HG03460 (cell line): Measurements from ENCODE around the gene FIS1.
"Not testable (repeated sequence)": the region's sequence is repeated elsewhere in the genome, so short reads cannot be mapped to it uniquely, and the experiment has no call there.

ENCODE experiments used
- ATAC-seq: cut with Tn5 transposase; IDR thresholded peaks from one replicate; pipeline ENCODE4 v1.9.1; 2021; ENCODE audit not compliant: unreplicated experiment

The FIS1 gene

GRCh38 chr7:101258243-101258731 lies 13.4 kb upstream of the FIS1 start:
- no peak for ATAC-seq

GRCh38 chr7:101255796-101256195 lies 10.9 kb upstream of the FIS1 start:
- no peak for ATAC-seq

DNA sequence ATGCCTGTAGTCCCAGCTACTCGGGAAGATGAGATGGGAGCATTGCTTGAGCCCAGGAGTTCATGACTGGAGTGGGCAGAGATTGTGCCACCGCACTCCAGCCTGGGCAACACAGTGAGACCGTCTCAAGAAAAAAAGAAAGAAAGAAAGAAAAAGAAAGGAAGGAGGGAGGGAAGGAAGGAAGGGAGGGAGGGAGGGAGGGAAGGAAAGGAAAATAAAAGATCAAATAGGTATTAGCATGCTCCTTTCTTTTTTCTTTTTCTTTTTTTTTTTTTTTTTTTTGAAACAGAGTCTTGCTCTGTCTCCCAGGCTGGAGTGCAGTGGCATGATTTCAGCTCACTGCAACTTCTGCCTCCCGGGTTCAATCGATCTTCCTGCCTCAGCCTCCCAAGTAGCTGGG lies 8.3 kb upstream of the FIS1 start:
- ATAC-seq = not testable (repeated sequence)

DNA sequence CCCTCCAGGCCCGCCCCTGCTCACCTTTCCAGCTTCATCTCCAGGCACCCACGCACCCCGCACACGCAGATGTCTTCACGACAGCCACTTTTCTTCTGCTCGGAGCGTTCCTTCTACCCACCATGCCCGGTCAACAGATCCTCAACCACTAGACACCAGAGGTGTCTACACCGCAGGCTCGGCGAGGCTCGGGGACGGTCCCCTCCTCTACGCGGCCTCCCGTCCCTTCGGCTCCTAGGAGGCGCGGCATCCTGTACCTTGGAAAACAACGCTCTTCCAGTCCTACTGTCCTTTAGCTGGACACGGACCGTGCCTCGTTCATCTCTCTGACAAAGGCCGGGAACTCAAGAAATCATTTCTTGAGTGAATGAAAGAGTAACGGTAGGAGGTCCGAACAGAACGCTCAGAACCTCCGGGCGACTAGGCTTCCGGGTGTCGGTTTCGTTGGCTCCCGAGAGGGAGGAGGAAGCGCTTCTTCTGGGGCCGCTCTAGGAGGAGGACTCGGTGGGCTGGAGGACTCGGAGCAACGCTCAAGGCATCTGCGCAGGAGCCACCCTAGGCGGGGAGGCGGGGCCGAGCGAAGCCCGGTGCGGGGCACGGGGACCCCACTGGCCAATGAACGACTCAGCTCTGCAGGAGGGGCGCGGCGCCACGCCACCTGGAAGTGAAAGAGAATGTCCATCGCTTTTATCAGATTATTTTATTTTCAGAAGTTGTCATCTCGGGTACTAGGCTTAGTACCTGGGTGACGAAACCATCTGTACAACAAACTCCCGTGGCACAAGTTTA lies 7.2 kb upstream of the FIS1 start:
- ATAC-seq = peak; percentile 100

GRCh38 chr7:101250324-101250723 lies 5.4 kb upstream of the FIS1 start:
- ATAC-seq = no peak

GRCh38 chr7:101248276-101248675 lies 3.4 kb upstream of the FIS1 start:
- no peak for ATAC-seq

DNA sequence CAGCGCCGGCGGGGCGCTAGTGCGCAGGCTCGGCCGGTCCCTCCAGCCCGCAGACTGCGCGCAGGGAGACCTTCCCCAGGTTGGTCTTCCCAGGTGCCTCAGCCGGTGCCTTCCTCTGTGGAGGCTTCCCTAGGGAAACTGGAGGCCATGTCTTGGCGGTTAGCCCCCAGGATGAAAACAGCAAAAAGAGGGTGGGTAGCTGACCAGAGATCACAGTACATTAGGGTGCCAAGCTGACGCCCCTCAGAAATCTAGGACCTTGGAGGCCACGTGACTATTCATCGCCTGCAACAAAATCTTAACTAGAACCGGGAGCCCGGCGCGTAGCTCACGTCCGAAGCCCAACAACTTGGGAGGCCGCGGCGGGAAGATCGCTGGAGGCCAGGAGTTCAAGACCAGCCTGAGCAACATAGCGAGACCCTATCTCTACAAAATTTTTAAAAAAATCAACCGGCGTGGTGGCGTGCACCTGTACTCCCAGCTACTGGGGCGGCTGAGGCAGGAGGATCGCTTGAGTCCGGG lies 327 bp upstream of the FIS1 start:
- no peak for ATAC-seq

- ATAC-seq = no peak
These were observed 1.1 kb downstream of the FIS1 start for GRCh38 chr7:101243646-101244374.

GRCh38 chr7:101241443-101242349 lies 3.2 kb downstream of the FIS1 start:
- no peak for ATAC-seq

DNA sequence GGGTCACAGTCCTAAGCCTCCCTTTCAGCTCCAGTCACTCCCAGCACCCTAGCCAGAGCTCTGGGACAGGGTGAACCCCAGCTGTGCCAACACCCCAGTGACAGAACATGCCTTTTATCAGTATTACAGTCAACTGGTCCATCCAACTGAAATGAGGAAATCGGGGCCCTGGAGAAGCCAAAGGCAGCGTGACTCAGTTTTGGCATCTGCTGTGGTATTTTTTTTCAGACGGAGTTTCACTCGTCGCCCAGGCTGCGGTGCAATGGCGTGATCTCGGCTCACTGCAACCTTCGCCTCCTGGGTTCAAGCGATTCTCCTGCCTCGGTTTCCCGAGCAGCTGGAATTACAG lies 3.9 kb downstream of the FIS1 start:
- no peak for ATAC-seq

DNA sequence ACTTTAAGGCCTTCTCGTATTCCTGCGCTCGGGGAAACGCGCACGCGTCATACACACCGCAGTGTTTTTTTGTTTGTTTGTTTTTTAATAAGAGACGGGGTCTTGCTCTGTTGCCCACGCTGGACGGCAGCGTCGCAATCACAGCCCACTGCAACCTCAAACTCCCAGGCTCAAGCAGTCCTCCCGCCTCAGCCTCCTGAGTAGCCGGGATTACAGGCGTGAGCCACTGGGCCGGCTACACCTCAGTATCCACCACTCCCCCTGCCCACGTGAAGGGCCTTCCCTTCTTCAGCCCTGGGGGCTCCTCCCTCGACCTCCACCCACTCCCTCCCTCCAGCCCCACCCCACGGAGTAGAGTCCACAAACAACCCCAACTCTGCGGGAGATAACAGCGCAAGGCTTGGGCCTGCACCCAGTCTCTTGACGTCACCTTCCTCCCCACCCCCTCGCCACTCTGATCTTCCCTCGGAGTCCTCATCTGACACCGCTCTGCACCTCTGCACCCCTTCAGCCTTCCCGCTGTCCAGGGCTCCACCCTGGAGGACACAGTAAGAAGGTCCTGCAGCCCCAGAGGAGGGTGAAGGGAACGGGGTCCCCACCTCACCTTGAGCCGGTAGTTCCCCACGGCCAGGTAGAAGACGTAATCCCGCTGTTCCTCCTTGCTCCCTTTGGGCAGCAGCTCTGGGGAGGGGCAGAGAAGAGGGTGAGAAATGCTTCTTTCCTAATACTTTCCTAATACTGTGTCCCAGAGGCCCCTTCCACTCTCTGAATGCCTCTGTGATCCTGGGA lies 4.5 kb downstream of the FIS1 start:
- no peak for ATAC-seq

DNA sequence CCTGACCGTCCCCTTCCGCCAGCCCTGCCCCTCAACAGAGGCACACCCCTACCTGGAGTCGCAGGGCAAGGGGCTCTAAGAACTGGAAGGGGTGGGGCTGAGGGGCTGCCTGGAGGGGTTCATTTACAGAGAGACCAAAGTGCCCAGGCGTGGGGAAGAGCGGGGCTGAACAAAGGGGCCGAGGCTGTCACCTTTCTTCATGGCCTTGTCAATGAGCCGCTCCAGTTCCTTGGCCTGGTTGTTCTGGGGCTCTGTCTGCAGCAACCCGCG lies 5.0 kb downstream of the FIS1 start:
- ATAC-seq = no peak

GRCh38 chr7:101239191-101239950 lies 5.5 kb downstream of the FIS1 start:
- ATAC-seq = no peak

DNA sequence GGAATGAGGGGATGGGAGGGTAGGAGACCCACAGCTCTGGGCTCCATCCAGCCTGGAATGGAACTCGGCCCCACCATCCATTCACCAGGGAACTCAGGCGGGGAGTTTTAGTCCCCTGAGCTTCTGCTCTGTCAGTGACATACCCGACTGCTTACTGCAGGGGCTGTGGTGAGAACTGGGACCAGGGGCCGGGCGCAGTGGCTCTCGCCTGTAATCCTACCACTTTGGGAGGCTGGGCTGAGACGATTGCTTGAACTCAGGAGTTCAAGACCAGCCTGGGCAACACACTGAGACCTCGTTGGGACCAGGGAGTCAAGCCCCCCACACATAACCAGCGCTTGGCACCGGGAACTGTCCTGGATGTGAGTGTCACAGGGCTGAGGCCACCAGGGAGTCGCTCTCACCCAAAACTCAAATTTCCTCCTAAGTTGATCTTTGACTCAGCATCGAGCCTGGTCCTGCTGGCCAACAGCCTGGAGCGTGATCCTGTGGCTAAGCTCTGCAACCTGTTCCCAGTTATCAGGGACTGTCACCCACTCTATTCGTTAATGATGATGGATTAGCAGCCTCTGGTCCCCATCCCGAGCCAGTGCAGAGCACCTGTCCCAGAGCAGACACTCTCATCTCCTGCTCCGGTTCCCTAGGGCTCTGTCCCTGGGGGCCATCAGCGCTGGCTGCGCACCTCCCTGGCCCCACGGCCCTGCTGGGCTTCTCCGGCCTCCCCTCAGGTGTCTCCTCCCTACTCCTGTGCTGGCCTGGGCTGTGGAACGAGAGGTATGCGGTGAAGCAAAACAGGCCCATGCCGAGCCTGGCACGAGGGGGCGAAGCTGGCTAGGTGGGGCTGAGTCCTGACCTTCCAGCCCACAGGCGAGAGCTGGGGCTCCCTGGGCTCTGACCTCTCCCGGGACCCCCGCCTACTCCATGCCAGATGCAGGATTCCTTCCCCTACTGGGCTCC lies 6.4 kb downstream of the FIS1 start:
- ATAC-seq = no peak

DNA sequence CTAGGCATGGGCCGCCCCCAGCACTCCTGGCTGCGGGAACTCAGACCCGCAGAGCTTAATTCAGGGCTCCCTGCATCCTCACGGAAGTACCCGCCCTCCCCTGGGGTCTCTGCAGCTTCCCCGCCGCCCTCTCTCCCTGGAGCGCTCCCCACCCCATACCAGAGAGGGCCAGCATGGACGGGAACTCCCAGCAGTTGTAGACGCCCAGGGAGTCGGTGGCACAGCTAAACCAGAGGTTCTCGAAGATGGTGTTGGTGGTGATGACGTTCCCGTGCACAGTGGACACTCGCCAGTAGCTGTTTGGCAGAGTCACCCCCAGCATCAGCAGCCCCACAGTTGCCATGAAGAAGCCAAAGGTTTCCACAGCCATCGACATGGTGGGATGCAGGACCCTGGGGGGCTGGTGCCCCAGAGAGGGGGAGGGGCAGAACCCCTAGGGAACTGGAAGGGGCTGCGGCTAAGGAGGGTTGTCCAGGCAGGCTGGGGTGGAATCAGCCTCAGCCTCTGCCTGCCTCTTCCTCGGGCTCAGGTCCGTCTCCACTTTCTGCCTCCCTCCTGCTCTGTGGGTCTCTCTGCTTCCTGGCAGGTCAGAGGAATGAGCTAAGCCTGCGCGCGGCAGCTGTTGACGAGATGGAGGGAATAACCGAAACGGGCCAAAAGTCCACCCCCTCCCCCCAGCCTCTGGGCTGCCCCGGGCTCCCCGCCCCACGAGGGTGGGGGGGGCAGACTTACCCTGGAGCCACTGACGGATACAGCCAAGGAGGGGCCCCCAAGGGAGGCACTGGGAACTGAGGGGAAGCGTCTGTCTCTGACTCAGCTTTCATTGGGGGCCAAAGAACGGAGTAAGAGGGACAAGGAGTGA lies 7.4 kb downstream of the FIS1 start, which contains the start of gene CLDN15:
TSS of gene CLDN15 (minus strand) at position 597 of the 862 bp plus-strand sequence. CDS start at position 376, 221 bp downstream.
- no peak for ATAC-seq

- no peak for ATAC-seq
These were observed 8.5 kb downstream of the FIS1 start for GRCh38 chr7:101236292-101236835.

- ATAC-seq = no peak
These were observed 9.4 kb downstream of the FIS1 start for GRCh38 chr7:101235522-101235921.
